IMR-90 (cell line): Measurements from ENCODE around the gene WNT11. TPM values are rescaled to one million over a fixed set of nuclear protein-coding genes. Genes with fewer than 3 reads are reported as not detected.
A peak's percentile ranks its signal among the peaks of the same experiment; 100 is the strongest.

Source experiments
- ATAC-seq: fragments of 200-7000 bp; cut with Tn5 transposase; 2 replicates; pipeline ENCODE4 v1.9.1; 2020; ENCODE audit warnings: low read depth, mild to moderate bottlenecking, moderate library complexity
- BruUV-seq: library from RNA; stranded (reverse); fragments of 400-500 nt; replicated peaks from 2 replicates; lab custom pipeline; 2021; lab: Mats Ljungman, UMichigan
- CTCF ChIA-PET: fragments of 300-600 bp; formaldehyde crosslinking; extraction: SDS; loops from one replicate; lab custom pipeline; 2021; ENCODE audit warnings: antibody characterized with exemption; lab: Yijun Ruan, JAX
- POLR2A ChIA-PET: fragments of 300-600 bp; sonication (Branson Sonifier 250); formaldehyde crosslinking; loops from one replicate; lab custom pipeline; 2022; ENCODE audit warnings: antibody characterized with exemption; ENCODE audit not compliant: unreplicated experiment; lab: Charles Lee
- DNase-seq: peaks from one replicate; pipeline ENCODE4 v3.0.0; 2013
- H2AFZ ChIP-seq: replicated peaks from 2 replicates; pipeline ENCODE3; 2013; ENCODE audit warnings: low read length, mild to moderate bottlenecking; ENCODE audit not compliant: poor library complexity
- H2AK5ac ChIP-seq: 2 replicates; pipeline ENCODE4 v1.6.1; 2013; ENCODE audit warnings: low read depth, low read length, inconsistent platforms
- H2AK9ac ChIP-seq: replicated peaks from 2 replicates; pipeline ENCODE3; 2013; ENCODE audit warnings: mild to moderate bottlenecking, low read depth, low read length, moderate library complexity; ENCODE audit not compliant: poor library complexity
- H2BK120ac ChIP-seq: 2 replicates; pipeline ENCODE4 v1.6.1; 2013; ENCODE audit warnings: low read depth, low read length, inconsistent platforms
- H2BK15ac ChIP-seq: 3 replicates; pipeline ENCODE4 v1.6.1; 2013; ENCODE audit warnings: low read depth, low read length, inconsistent platforms
- H2BK20ac ChIP-seq: 2 replicates; pipeline ENCODE4 v1.6.1; 2013; ENCODE audit warnings: low read depth, mild to moderate bottlenecking, inconsistent platforms, low read length, moderate library complexity
- H2BK5ac ChIP-seq: 2 replicates; pipeline ENCODE4 v1.6.1; 2013; ENCODE audit warnings: mild to moderate bottlenecking, low read depth, low read length, inconsistent platforms; ENCODE audit not compliant: poor library complexity, severe bottlenecking
- H3K14ac ChIP-seq: replicated peaks from 2 replicates; pipeline ENCODE4 v1.6.1; 2013; ENCODE audit warnings: low read depth, low read length, inconsistent platforms
- H3K18ac ChIP-seq: 2 replicates; pipeline ENCODE4 v1.6.1; 2013; ENCODE audit warnings: low read depth, low read length, control low read depth
- H3K23ac ChIP-seq: 2 replicates; pipeline ENCODE4 v1.6.1; 2013; ENCODE audit warnings: low read depth, low read length, inconsistent platforms
- H3K27ac ChIP-seq: 2 replicates; pipeline ENCODE4 v1.5.1; 2013; ENCODE audit warnings: mild to moderate bottlenecking, control low read depth, low read length; ENCODE audit not compliant: insufficient read depth
- H3K27me3 ChIP-seq: 2 replicates; pipeline ENCODE4 v1.6.1; 2013; ENCODE audit warnings: low read length; ENCODE audit not compliant: control insufficient read depth, insufficient read depth
- H3K36me3 ChIP-seq: 2 replicates; pipeline ENCODE4 v1.6.1; 2013; ENCODE audit warnings: low read length, mixed read lengths; ENCODE audit not compliant: control insufficient read depth, insufficient read depth
- H3K4ac ChIP-seq: 2 replicates; pipeline ENCODE4 v1.6.1; 2013; ENCODE audit warnings: low read depth, low read length, inconsistent platforms
- H3K4me1 ChIP-seq: 2 replicates; pipeline ENCODE4 v1.6.1; 2013; ENCODE audit warnings: low read length, mixed read lengths; ENCODE audit not compliant: control insufficient read depth, insufficient read depth
- H3K4me2 ChIP-seq: 2 replicates; pipeline ENCODE4 v1.6.1; 2013; ENCODE audit warnings: low read depth, mild to moderate bottlenecking, control low read depth, low read length, moderate library complexity
- H3K4me3 ChIP-seq: 2 replicates; pipeline ENCODE4 v1.5.1; 2013; ENCODE audit warnings: low read depth, mild to moderate bottlenecking, control low read depth, low read length, moderate library complexity; ENCODE audit not compliant: insufficient read depth
- H3K56ac ChIP-seq: 2 replicates; pipeline ENCODE4 v1.6.1; 2013; ENCODE audit warnings: low read length, inconsistent platforms; ENCODE audit not compliant: insufficient read depth; ENCODE audit errors: extremely low read depth
- H3K79me1 ChIP-seq, 2 experiments: 2 replicates each; pipeline ENCODE4 v1.6.1; 2013; ENCODE audit warnings: low read length in 2 of 2, inconsistent platforms in 1 of 2, low read depth in 1 of 2
- H3K9ac ChIP-seq: 2 replicates; pipeline ENCODE4 v1.6.1; 2013; ENCODE audit warnings: low read depth, low read length, control low read depth
- H3K9me1 ChIP-seq: 2 replicates; pipeline ENCODE4 v1.6.1; 2013; ENCODE audit warnings: low read length, inconsistent platforms; ENCODE audit not compliant: insufficient read depth
- H3K9me3 ChIP-seq: 2 replicates; pipeline ENCODE4 v1.6.1; 2013; ENCODE audit warnings: low read length; ENCODE audit not compliant: control insufficient read depth, insufficient read depth
- H4K20me1 ChIP-seq: 2 replicates; pipeline ENCODE4 v1.6.1; 2013; ENCODE audit warnings: low read length, inconsistent platforms; ENCODE audit not compliant: insufficient read depth
- H4K5ac ChIP-seq: 2 replicates; pipeline ENCODE4 v1.6.1; 2013; ENCODE audit warnings: mild to moderate bottlenecking, low read depth, low read length, control low read depth
- H4K8ac ChIP-seq, 2 experiments: 2 replicates each; pipeline ENCODE4 v1.6.1; 2013; ENCODE audit warnings: low read depth in 2 of 2, low read length in 2 of 2, control low read depth in 1 of 2, inconsistent platforms in 1 of 2
- H4K91ac ChIP-seq: 2 replicates; pipeline ENCODE4 v1.6.1; 2013; ENCODE audit warnings: low read depth, low read length, inconsistent platforms; ENCODE audit not compliant: insufficient read depth
- CEBPB ChIP-seq: IDR thresholded peaks from 2 replicates; pipeline ENCODE4 v1.6.1; 2012; ENCODE audit warnings: low read depth, low read length, improper control_type of control experiment
- POLR2A ChIP-seq: IDR thresholded peaks from 2 replicates; pipeline ENCODE4 v1.6.1; 2012; ENCODE audit warnings: mild to moderate bottlenecking, low read depth, low read length
- WGBS, 2 experiments: methylation state at CpG; one replicate each; pipeline versions ENCODE4 v1.1.5 to v1.1.7; 2013; ENCODE audit warnings: missing lambda C conversion rate in 2 of 2; ENCODE audit not compliant: insufficient read length in 1 of 2; ENCODE audit errors: extremely low coverage in 2 of 2; 5-methylcytosine and 5-hydroxymethylcytosine counted together
- dilution Hi-C: fragments of 300-500 bp; cut with HindIII; formaldehyde crosslinking; loops from one replicate; pipeline ENCODE4 v1.14.3; 2018; ENCODE audit warnings: low sequenced_read_pairs; ENCODE audit not compliant: unreplicated experiment
- in situ Hi-C: fragments of 300-500 bp; cut with MboI; formaldehyde crosslinking; loops from 3 replicates; pipeline ENCODE4 v1.14.3; 2019; ENCODE audit warnings: low sequenced_read_pairs, inconsistent platforms, mixed read lengths
- intact Hi-C: fragments of 100-400 bp; cut with micrococcal nuclease; formaldehyde crosslinking; loops from 2 replicates; pipeline ENCODE4 v1.10.0; 2022
- polyA plus RNA-seq, 3 experiments: library from polyadenylated mRNA; depleted of rRNA; stranded (reverse); fragments of >200 nt; gene quantifications; 2 replicates each; pipeline ENCODE4 v1.2.3, GENCODE V29; 2012; ENCODE audit warnings: low replicate concordance in 1 of 3
- total RNA-seq: library from RNA; depleted of rRNA; stranded (reverse); fragments of >200 nt; gene quantifications from 2 replicates; pipeline ENCODE4 v1.2.3, GENCODE V29; 2012

Gene WNT11
- total and polyA plus RNA-seq, 2 of the 4 experiments (the other 2 are of a cell fraction) = 0.10 TPM; not detected in 1

GRCh38 chr11:76226626-76227025, 20.3 kb upstream of the WNT11 start:
- WGBS, 2 experiments = no CpG with 5 or more reads among the region's 3 CpGs
- Histone ChIP-seq H3K9me3 (no peaks in the 10 kb centered on the region), H3K14ac (no peak overlapping the region), H4K5ac (no peak overlapping the region), H3K9ac (no peak overlapping the region), H3K9me1 (no peaks in the 10 kb centered on the region), H2BK15ac (no peak overlapping the region), H4K91ac (no peak overlapping the region), H4K8ac (no peak overlapping the region), H2BK5ac (no peak overlapping the region), H3K27me3 (peaks cover 37% of the 10 kb centered on the region), H3K56ac (no peak overlapping the region), H2BK20ac (no peak overlapping the region), H2AK9ac (no peak overlapping the region), H3K18ac (no peak overlapping the region), H3K27ac (no peak overlapping the region), H3K36me3 (no peaks in the 10 kb centered on the region), H2AFZ (no peak overlapping the region), H2AK5ac (no peak overlapping the region), H3K79me1 (no peaks in the 10 kb centered on the region), H3K4me2 (no peak overlapping the region), H3K4me1 (no peaks in the 10 kb centered on the region), H3K23ac (no peak overlapping the region), H3K4ac (no peak overlapping the region), H3K4me3 (no peak overlapping the region), H2BK120ac (no peak overlapping the region), H4K20me1 (no peaks in the 10 kb centered on the region)
- BruUV-seq = no TSS peak
- in situ Hi-C loops = no loop called here
- dilution Hi-C loops = no loop called here
- intact Hi-C loops = no loop called here
- POLR2A ChIA-PET = no interaction called here
- TF ChIP-seq POLR2A (no peak), CEBPB (peak; percentile 75)
- CTCF ChIA-PET = no interaction called here
- ATAC-seq = no peak
- DNase-seq = no peak
